Caco-2 (cell line): ENCODE data around the gene IRGM. TPM values are rescaled to one million over a fixed set of nuclear protein-coding genes. Genes with fewer than 3 reads are reported as not detected.
"Not testable (repeated sequence)": the region's sequence is repeated elsewhere in the genome, so short reads cannot be mapped to it uniquely, and the experiment has no call there.

ENCODE experiments used
- Bru-seq: library from RNA; stranded (reverse); fragments of 400-500 nt; gene quantifications from one replicate; lab custom pipeline; 2021; lab: Mats Ljungman, UMichigan
- BruChase-seq, 2 experiments: library from RNA; stranded (reverse); fragments of 400-500 nt; gene quantifications; one replicate each; lab custom pipeline; 2021; lab: Mats Ljungman, UMichigan
- BruUV-seq: library from RNA; stranded (reverse); fragments of 400-500 nt; replicated peaks from 2 replicates; lab custom pipeline; 2021; lab: Mats Ljungman, UMichigan
- CTCF ChIA-PET: fragments of 300-600 bp; sonication (Branson Sonifier 250); formaldehyde crosslinking; loops from one replicate; lab custom pipeline; 2022; ENCODE audit warnings: antibody characterized with exemption; lab: Charles Lee
- POLR2A ChIA-PET: fragments of 300-600 bp; sonication (Branson Sonifier 250); formaldehyde crosslinking; loops from one replicate; lab custom pipeline; 2022; ENCODE audit warnings: antibody characterized with exemption; lab: Charles Lee
- DNase-seq, 2 experiments: peaks; one replicate each; pipeline versions ENCODE4 v3.0.0 to v3.0.0-alpha.2; 2020 to 2022
- H3K27me3 ChIP-seq: replicated peaks from 2 replicates; pipeline ENCODE4 v1.6.0; 2011; ENCODE audit warnings: low read length; ENCODE audit not compliant: control insufficient read depth, insufficient read depth
- H3K36me3 ChIP-seq: 2 replicates; pipeline ENCODE4 v1.5.1; 2011; ENCODE audit warnings: low read length; ENCODE audit not compliant: control insufficient read depth, insufficient read depth
- H3K4me1 ChIP-seq: fragments of 250-450 bp; sonication (Bioruptor Pico); 2 replicates; pipeline ENCODE4 v1.5.1; 2020; ENCODE audit warnings: mild to moderate bottlenecking
- H3K4me3 ChIP-seq: 2 replicates; pipeline ENCODE4 v1.5.1; 2011; ENCODE audit warnings: low read depth, mild to moderate bottlenecking, control low read depth, low read length
- H3K9me3 ChIP-seq: fragments of 250-450 bp; sonication (Bioruptor Pico); 2 replicates; pipeline ENCODE4 v1.5.1; 2020; ENCODE audit warnings: mild to moderate bottlenecking, moderate library complexity
- H3K27ac Mint-ChIP-seq: one replicate; pipeline ENCODE4 v1.8.0; 2022; ENCODE audit warnings: mixed read lengths; ENCODE audit not compliant: unreplicated experiment
- H3K27me3 Mint-ChIP-seq: one replicate; pipeline ENCODE4 v1.8.0; 2022; ENCODE audit warnings: mixed read lengths; ENCODE audit not compliant: insufficient read depth, unreplicated experiment
- H3K36me3 Mint-ChIP-seq: one replicate; pipeline ENCODE4 v1.8.0; 2022; ENCODE audit warnings: mild to moderate bottlenecking, mixed read lengths; ENCODE audit not compliant: insufficient read depth, unreplicated experiment
- H3K4me1 Mint-ChIP-seq: one replicate; pipeline ENCODE4 v1.8.0; 2022; ENCODE audit warnings: low read depth, mixed read lengths; ENCODE audit not compliant: unreplicated experiment
- H3K4me3 Mint-ChIP-seq: one replicate; pipeline ENCODE4 v1.8.0; 2022; ENCODE audit warnings: mild to moderate bottlenecking, moderate library complexity, mixed read lengths; ENCODE audit not compliant: unreplicated experiment
- H3K9me3 Mint-ChIP-seq: one replicate; pipeline ENCODE4 v1.8.0; 2022; ENCODE audit warnings: mixed read lengths; ENCODE audit not compliant: unreplicated experiment
- CTCF ChIP-seq, 2 experiments: fragments of 200-600 bp in 1 of 2; IDR thresholded peaks; 1 replicate in 1 of 2; 2 replicates in 1 of 2; pipeline versions ENCODE4 v1.5.1 to v1.8.0; 2011 to 2022; ENCODE audit warnings: antibody characterized with exemption in 1 of 2, control low read depth in 1 of 2, inconsistent platforms in 1 of 2, low read depth in 1 of 2, low read length in 1 of 2, mild to moderate bottlenecking in 1 of 2, moderate library complexity in 1 of 2; ENCODE audit not compliant: insufficient read depth in 1 of 2, severe bottlenecking in 1 of 2, unreplicated experiment in 1 of 2
- intact Hi-C: fragments of 100-400 bp; cut with micrococcal nuclease; formaldehyde crosslinking; loops from one replicate; pipeline ENCODE4 v1.10.0; 2022; ENCODE audit not compliant: unreplicated experiment
- long read RNA-seq: library from polyadenylated mRNA; stranded (forward); transcript quantifications from one replicate; pipeline ENCODE4 v2.0.0, GENCODE V29; 2022
- total RNA-seq: library from RNA; stranded (reverse); gene quantifications from 2 replicates; pipeline ENCODE4 v1.2.3, GENCODE V29; 2022

IRGM gene
- total RNA-seq, result 0.19 and 0.29 TPM in 2 replicates
- Bru-seq, nascent RNA, result not detected
- BruChase-seq, experiment 1, labeled RNA remaining after a 2-hour chase, result percentile 32 among the genes with signal in this experiment
- percentile 26 among the genes with signal in this experiment for BruChase-seq, experiment 2, labeled RNA remaining after a 6-hour chase
- long read RNA-seq, partial matches to known transcripts, result 0 of 1 reads
- long read RNA-seq, other reads (novel, unspliced or antisense), result 1 of 1 reads

- H3K4me1 Mint-ChIP-seq, H3K36me3 Mint-ChIP-seq, POLR2A ChIA-PET, H3K27ac Mint-ChIP-seq, H3K9me3 Mint-ChIP-seq, H3K27me3 ChIP-seq, H3K27me3 Mint-ChIP-seq, H3K4me3 Mint-ChIP-seq, DNase-seq, H3K4me1 ChIP-seq, H3K9me3 ChIP-seq, BruUV-seq, H3K36me3 ChIP-seq, H3K4me3 ChIP-seq: not testable (repeated sequence)
- intact Hi-C loops, result loop anchor here (2.0 to 5.0 kb wide), 4 partner anchors 37 to 389 kb away; partner anchors contain the start of gene RBM22
- CTCF ChIA-PET, result interaction anchor here (1.1 to 3.3 kb wide), 7 partner anchors 37 to 286 kb away, joined by 3 to 63 read pairs (median 9); partner anchors contain the start of gene SMIM3
These were observed at the start of gene IRGM for GRCh38 chr5:150846308-150846653. Gene IRGM (plus strand): TSS chr5:150846521. CDS start chr5:150848124, 1,603 bp downstream.

- no peak for TF ChIP-seq CTCF (IDR thresholded peaks at IDR 0.05; ENCODE audit: insufficient read depth in 1 of 2, low read depth in 1 of 2, low read length in 1 of 2, severe bottlenecking in 1 of 2, unreplicated experiment in 1 of 2)
- Histone ChIP-seq H3K9me3 (no peaks in the 10 kb centered on the region), H3K4me3 (no peak overlapping the region), H3K36me3 (no peaks in the 10 kb centered on the region), H3K4me1 (0 out of 2 replicates have a peak, but pooled peaks cover 6% of the 10 kb centered on the region), H3K27me3 (no peaks in the 10 kb centered on the region)
- H3K9me3 Mint-ChIP-seq, result no peaks in the 10 kb centered on the region
- peaks cover 12% of the 10 kb centered on the region for H3K36me3 Mint-ChIP-seq
- no TSS peak for BruUV-seq
- ChIA-PET POLR2A (no interaction called here), CTCF (interaction anchor here (0.7 kb wide), 1 partner anchor 18 kb away, joined by 4 read pairs; no protein-coding TSS in a partner anchor)
- no peak overlapping the region for H3K27ac Mint-ChIP-seq
- no peak overlapping the region for H3K4me3 Mint-ChIP-seq
- H3K4me1 Mint-ChIP-seq, result peaks cover 6% of the 10 kb centered on the region
- H3K27me3 Mint-ChIP-seq, result no peaks in the 10 kb centered on the region
- DNase-seq, result no peak
- intact Hi-C loops, result no loop called here
These were observed 48.9 kb upstream of the IRGM start for GRCh38 chr5:150797384-150797783.

- Mint-ChIP-seq H3K4me3 (peak overlapping the region; percentile 76), H3K27me3 (no peaks in the 10 kb centered on the region), H3K9me3 (peaks cover 37% of the 10 kb centered on the region), H3K27ac (peak overlapping the region; percentile 69), H3K36me3 (peaks cover 6% of the 10 kb centered on the region), H3K4me1 (peaks cover 6% of the 10 kb centered on the region)
- Histone ChIP-seq H3K4me1 (0 out of 2 replicates have a peak, but pooled peaks cover 6% of the 10 kb centered on the region), H3K9me3 (no peaks in the 10 kb centered on the region; the same call in 1 of the 2 replicates), H3K36me3 (no peaks in the 10 kb centered on the region), H3K4me3 (peak overlapping the region; percentile 28), H3K27me3 (no peaks in the 10 kb centered on the region)
- ChIA-PET CTCF (interaction anchor here (0.8 to 2.7 kb wide), 8 partner anchors 9 to 161 kb away, joined by 3 to 63 read pairs (median 3); partner anchors contain the start of genes DCTN4, IRGM, SMIM3 and SYNPO), POLR2A (no interaction called here)
- TF ChIP-seq CTCF (IDR thresholded peaks at IDR 0.05; ENCODE audit: insufficient read depth in 1 of 2, low read depth in 1 of 2, low read length in 1 of 2, severe bottlenecking in 1 of 2, unreplicated experiment in 1 of 2), result peak; percentile 61
- peak in 1 of 2 experiments; percentile 76 for DNase-seq
- intact Hi-C loops, result loop anchor here (1.0 to 10.0 kb wide), 6 partner anchors 8 to 363 kb away; no protein-coding TSS in a partner anchor
- BruUV-seq, result no TSS peak
These were observed 45.0 kb upstream of the IRGM start for GRCh38 chr5:150801117-150801927.
